Activated naive CD8-positive, alpha-beta T cell treated with anti-CD3 and anti-CD28 coated beads, Interleukin-2, amount 50 U/mL, for 16 hours (primary cell): Measurements from ENCODE around the gene SLC16A7.

Experiments
- DNase-seq: peaks from one replicate; pipeline ENCODE4 v3.0.0-alpha.2; 2020; ENCODE audit warnings: low read depth, low spot score

The SLC16A7 gene

DNA sequence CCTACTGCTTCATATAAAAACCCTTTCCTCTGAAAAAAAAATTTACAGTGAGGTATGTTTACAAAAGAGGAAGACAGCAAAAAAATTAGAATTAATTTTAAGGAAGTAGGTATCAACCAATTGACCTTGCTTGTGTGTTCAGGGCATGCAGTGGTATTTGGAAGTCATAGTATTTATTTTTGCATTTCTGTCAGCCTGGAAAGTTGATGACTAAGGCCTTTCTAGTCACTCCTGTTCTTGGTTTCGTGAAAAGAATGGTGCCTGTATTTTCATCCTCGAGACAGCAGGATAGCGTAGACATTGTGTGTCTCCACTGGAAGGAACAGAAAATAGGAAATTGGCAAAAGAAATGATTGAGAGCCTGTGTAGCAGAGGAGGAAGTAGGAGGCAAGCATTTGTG, 24.5 kb downstream of the SLC16A7 start:
- DNase-seq: no peak

DNA sequence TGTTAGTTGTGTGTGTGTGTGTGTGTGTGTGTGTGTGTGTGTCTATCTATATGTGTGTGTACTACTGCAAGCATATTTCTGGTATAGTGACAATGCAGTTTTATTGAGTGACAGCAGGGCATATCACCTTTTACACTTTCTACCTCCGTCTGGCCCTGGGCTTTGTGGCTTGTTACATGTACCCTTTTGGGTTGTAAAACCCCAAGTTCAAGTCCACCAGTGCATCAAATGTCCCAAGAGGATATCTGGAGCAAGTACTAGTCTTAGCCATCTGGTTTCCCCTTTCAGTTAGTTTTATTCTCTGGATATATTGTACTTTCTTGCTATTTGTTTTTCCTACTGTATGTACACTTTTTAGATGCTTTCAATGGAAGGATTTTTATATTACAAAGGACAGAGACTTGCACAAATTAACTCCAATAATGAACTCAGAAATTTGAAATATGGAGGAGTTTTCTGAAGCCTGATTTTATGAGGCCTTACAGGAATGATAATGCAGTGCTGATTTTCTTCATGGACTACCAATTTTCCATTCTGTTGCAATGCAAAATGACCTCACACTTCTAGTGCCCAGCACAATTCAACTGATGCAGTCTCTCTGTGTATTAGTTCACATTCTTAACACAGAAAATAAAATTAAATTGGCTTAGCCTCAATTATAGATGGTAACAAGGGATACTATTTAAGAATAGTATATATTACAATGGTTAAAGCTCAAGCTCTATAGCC, 29.1 kb downstream of the SLC16A7 start:
- DNase-seq: no peak

DNA sequence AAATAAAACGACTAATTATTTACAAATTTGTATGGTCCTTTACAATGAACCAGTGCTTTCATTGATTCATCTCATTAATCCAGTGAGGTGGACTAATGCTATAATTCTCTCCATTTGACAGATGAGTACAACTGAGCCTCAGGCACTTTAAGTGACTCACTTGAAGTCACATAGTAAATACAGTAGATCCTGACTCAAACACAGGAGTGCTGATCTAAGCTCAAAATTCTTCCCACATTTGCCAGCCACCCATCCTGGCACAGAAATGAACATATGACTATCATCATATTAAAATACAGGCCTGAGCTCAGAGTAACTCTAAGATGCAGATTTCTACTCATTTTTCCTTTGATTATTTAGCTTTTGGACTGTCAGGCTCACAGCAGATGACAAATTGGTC, 30.6 kb downstream of the SLC16A7 start:
- no peak for DNase-seq

DNA sequence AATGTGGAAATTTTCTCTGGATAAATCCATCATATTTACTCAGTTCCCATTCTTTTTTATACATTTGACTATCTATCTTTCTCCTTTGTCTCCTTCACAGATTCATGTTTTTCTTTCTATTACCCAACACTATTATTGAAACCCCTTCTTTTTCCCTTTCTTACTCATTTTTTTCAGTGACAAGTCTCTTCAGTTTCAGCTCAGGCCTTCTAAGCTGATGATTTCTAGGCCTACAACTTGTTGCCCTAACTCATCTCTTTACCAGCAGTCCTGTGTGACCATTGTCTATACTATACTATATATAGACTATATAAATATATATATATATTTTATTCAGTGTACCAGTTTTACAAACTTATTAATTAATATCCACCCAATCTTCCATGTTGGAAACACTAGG, 31.8 kb downstream of the SLC16A7 start:
- no peak for DNase-seq

DNA sequence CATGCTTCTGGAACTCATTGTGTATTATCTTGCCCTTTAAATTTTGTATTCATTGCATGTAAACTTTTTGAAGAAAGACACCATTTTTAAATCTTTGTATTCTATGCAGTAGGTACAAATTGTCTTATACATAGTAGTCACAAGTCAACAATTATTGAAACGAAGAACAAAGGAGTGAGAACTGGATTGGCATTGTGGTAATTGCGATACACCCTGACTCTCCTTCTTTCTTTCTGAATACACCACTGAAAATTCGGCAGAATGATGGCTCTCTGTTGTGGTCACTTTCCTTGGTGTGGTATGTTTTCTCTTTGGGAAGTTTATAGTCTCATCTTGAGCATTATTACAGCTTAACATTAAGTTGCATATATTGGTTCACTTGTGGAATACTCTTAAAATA, 34.1 kb downstream of the SLC16A7 start:
- DNase-seq: no peak

DNA sequence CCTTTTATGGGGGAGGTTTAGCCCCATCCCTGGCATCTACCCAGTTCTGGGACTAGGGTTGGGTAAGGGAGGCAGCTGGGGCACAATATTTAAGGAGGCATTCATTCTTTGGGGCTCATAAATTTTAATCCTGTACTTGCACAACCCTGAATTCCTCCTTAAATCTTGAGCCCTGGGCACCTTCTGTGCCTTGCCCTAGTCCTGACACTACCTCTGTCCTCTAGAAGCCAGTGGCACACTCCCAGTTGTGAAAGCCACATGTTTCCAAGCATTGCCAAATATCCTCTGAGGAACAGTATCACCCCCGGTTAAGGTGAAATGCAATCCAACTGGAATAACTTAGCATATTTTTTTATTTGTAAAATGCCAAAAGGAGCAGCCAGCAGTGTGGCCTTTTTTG, 36.6 kb downstream of the SLC16A7 start:
- no peak for DNase-seq

DNA sequence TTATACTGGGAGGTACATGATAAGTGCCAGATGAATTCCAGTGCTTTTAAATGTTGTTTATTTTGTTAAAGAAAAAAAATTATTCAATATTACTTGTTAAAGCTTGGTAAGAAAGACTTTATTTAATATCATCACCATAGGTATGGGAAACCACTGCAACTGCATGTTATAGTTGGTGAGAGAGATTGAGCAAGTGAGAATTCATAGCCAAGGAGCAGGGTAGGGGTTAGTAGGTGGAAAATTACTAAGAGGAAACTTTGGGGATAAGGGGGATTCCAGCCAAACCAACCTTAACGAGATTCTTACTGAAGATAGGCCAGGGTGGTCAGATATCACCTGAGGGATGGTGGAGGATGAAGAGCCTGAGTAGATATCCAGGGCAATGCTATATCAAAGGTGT, 38.4 kb downstream of the SLC16A7 start:
- DNase-seq: no peak

DNA sequence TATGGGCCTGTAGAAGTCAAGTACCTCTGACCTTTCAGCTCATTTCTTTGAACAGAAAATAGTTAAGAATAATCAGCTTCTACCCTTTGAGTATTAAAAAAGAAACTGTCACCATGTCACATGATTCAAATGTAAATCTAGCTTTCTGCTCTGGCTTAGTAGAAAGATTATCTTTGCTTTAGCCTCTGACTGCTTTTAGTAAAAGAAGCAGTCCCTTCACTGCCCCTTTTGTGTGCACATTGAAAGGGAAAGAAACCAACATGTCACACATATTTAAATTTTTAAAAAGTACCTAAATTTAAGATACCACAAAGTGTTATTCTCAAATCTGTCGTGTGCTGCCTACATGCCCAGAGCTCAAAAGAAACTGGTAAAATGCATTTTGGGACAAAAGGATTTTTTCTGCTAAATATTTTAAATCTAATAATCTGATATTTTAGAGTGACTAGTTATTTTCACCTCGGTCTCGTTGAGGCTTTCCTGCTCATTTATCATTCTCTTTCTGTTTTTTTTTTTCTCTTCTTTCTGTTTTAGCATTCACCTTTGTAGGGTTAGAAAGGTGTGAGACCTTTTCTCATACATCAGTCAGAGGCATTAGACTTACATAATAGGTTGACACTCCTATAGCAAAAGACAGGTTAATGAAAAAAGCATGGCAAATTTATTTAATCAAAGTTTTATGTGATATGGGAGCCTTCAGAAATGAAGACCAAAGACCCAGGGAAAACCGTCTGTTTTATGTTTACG, 41.3 kb downstream of the SLC16A7 start:
- DNase-seq: no peak

DNA sequence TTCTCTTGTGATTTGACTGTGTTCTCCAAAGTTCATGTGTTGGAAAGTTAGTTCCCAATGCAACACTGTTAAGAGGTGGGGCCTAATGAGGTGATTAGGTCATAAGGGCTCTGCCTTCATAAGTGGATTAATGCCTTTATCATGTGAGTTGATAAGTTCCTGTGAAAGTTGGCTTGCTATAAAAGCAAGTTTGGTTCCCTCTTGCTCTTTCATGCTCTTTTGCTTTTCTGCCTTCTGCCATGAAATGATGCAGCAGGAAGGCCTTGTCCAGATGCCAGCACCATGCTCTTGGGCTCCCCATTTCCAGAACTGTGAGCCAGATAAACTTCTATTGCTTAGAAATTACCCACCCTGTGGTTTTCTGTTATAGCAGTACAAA, 41.9 kb downstream of the SLC16A7 start:
- DNase-seq: no peak

DNA sequence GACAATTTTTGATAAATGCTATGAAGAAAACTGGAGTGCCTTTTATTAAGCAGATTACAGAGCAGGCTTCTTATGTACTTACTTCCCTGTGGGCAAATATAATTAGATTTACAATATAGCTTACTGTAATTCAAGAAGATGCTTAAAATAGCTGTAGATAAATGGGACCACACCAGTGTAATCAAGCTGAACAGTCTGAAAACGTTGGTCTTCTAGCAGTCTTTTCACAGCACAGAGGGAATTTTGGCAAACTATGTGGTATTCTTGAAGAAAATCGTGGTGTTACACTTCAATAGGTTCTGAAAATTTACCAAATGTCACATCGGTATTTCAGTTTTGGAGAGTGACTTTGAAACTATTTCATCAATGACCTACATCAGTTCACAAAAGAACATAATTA, 47.7 kb downstream of the SLC16A7 start:
- DNase-seq: no peak

DNA sequence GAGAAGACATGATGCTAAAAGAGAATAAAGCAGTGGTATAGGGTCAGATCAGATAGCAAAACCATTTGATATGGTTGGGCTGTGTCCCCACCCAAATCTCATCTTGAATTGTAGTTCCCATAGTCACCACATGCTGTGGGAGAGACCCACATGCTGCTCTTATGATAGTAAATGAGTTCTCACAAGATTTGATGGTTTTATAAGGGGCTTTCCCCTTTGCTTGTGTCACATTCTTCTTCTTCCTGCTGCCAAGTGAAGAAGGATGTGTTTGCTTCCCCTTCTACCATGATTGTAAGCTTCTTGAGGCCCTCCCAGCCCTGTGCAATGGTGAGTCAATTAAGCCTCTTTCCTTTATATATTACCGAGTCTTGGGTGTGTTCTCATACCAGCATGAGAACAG, 49.4 kb downstream of the SLC16A7 start:
- DNase-seq: no peak

DNA sequence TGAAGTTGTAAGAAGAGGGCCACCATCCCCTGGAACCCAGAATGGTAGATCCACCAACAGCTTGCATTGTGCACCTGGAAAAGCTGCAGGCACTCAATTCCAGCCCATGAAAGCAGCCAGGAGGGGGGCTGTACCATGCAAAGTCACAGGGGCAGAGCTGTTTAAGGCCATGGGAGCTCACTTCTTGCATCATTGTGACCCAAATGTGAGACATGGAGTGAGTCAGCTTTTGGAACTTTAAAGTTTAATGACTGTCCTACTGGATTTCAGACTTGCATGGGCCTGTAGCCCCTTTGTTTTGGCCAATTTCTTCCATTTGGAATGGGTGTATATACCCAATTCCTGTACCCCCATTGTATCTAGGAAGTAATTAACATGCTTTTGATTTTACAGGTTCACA, 50.8 kb downstream of the SLC16A7 start:
- no peak for DNase-seq

DNA sequence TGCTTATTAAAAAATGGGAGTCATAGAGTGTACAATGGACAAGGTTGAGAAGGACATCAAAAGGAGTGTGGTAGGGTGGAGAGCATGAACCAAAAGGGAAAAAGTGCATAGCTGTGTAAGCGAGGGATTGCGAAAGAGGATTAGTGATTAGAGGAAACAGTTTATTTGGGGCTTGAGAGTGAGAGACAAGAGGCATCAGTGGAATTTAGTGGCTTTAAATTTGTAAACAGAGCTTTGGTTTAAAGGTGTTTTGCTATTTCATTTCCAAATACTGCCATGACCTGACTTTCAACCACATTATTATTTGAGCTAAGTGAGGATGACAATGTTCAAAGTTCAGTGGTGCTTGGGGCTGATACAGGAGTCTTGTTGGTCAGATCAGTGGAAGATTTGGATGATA, 53.4 kb downstream of the SLC16A7 start:
- no peak for DNase-seq

DNA sequence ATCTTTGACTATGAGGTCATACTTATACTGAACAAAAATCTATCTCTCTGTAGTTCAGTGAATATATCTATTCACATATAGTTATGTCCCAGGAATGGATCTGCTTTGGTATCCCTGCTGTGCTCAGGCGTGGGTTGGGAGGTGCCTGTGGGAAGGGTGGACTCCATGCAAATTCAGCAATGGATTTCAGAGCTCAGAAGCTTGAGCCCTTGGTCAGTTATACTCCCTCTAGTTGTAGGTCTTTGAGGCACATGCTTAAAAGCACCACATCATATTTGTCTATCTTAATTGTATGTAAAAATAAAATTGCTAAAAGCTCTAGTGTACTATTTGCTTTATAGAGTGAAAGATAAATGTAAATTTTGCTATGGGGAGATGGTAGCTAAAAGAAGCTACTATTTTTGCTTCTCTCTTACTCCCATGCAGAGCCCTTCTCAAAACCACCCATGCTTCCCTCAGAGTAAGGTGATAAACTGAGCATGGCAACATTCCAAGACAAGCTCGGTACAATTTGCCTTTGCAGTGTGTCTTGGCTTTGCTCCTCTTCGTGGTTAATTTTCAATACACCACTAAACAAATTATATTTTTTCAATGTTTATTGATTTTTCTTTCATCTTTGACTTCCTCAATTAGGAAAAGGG, 54.9 kb downstream of the SLC16A7 start:
- DNase-seq: no peak

DNA sequence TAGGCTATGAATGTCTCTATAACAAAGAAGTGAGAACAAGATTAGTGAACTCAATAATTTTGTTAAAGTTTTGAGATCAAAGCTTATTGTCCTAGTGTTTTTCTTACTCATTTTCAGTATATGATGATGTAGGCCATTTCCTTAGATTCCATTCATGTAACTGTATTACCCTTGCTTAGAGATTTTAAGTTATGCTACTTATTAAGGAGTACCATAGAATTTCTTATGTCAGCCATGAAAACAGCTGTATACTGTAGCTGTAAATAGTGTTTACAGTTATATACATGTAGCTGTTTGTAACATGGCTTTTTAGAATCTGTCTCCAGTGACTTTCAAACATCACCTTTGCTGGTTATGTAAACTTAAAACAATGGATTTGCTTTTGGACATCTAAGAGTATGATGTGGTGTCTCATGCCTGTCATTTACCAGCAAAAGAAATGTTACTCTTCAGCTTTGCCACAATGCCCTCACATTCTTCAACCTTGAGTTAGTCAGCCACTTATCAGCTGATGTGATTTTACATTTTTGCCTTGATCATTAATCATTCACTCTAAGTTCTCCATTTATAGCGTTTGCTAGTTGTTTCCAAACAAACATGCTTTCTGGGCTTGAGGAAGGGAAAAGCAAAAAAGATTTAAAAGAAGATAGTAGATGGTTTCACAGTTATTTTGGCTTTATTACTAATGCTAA, 55.5 kb downstream of the SLC16A7 start:
- no peak for DNase-seq

DNA sequence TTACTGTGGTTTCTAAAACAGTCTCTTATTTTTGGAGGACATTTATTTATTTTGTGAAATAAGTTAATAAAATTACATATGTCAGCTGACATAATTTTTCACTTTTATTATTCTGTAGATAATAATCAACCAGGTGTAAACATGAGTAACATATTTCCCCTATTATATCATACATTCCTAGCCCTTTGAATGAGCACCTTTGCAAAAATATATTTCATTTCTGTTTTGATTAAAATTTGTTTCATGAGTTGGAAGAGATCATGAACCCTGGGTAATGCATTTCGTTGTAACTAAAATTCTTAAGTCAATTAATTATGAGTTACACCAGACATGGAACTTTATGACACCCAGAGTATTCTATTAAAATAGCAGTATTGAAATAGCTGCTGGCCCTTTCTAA, 56.3 kb downstream of the SLC16A7 start:
- no peak for DNase-seq

DNA sequence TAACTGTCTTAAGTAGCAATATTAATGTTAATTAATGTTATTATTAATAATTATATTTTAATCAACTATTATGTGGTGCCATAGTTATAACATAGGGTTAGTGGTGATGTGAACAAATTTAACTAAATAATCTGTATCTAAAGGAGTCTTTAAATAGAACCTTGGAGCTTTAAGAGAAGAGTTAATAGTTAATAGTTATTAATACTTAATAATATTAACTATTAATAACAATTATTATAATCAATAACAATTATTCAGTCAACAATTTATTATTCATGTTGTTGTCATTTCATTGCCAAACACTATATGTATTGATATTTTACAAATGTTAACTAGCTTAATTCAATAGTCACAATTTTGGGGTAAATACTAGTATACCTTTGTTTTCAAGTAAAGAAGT, 58.2 kb downstream of the SLC16A7 start:
- DNase-seq: no peak

DNA sequence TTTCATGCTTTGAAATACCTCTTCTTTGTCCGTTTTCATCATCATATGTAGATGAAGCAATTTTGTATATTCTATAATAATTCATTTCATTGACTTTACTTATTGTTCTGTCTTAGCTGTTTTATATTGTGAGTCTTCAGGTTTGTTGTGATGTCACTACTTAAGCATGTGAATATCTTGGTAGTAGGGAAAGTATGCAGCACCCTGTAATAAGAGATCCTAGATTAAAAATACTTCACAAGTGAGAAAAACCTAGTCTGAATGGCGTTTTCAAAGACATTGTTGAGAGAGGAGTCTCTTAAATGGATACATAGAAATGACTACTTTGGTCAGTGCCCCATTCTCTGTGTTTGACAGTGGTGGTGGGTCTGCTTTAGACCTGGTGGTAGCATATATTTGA, 61.4 kb downstream of the SLC16A7 start:
- no peak for DNase-seq

DNA sequence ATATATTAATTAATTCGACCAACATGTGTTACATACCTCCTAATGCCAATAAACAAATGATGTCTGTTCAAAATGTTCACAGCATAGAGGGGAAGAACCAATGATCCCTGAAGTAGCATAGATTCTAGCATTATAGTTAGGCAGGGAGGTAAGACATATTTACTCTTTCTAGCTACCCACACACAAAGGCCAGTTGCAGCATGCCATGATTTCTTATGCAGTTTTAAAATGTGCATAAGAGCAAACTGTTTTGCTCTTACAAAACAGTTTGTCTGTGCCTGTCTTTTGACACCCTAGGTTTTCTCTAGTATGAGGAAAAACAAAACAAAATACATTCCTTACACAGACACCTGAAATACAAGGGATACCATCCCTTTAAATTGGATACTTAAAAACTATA, 61.9 kb downstream of the SLC16A7 start:
- DNase-seq: no peak

DNA sequence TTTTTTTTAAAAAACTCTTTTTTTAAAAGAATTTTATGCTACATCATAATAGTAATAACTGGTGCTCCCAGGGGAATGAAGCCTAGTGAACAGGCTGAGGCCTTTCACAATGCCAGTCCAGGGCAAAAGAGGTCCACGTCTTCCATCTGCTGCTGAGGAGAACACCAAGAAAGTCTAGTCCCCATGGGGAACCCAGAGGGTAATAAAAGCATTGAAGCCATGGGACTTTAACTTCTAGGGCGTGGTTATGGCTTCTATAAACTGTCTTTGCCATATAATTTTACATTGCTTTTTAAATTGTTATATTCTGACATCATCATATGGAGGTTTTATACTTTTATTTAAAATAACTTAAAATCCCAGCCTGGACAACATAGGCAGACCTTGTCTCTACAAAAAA, 64.3 kb downstream of the SLC16A7 start:
- DNase-seq: no peak

DNA sequence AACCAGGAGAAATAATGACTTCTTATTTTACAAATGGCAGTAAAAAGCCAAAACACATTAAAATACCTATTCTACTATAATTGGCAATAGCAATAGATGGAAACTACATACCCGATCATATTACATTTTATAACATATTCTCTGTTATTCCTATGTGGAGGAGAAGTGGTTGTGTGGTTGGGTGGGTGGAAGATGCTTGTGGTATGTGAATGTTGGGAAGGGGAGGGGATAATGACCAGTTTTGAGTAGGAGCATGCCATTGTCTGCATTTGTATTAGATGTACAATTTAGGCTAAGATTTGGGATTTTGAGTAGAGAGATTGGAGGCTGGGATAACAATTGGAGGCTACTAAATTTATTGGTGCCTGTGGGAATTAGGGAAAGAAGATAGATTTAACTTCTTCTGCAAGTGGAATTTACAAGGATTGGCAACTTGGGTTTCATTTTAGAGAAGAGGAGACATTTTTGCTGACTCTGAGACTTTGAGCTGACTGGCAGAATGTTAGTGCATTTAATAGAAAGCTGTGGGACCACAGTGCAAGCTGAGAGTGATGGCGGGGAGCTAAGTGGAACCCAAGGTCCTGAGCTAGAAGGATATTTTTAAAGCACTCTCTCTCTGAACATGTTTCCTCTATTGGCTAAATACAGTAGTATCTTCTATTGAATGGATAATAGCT, 65.2 kb downstream of the SLC16A7 start:
- DNase-seq: no peak

DNA sequence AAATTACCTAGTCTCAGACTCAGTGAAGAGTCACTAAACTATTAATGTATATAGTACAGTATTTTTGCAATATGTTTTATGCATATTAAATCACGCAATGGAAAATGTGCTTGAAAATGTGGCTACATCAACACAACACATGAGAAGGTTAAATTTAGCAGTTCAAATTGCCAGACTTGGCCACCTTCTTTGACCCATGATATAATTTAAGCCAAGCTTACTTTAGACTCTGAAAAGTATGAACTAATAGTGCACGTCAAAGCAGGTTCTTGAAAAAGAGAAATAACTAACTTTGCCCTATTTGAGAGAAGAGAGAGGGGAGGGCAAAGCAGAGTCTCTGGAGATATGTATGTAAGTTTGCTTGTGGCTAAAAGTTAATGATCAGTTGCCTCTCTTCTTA, 68.7 kb downstream of the SLC16A7 start:
- DNase-seq: no peak
